Smooth muscle cell (in vitro differentiated cells): ENCODE data around the gene TAF15. TPM values are rescaled to one million over a fixed set of nuclear protein-coding genes. Genes with fewer than 3 reads are reported as not detected.

Experiments
- DNase-seq: peaks from one replicate; lab custom pipeline; 2025; ENCODE audit not compliant: unreplicated experiment; lab: John Stamatoyannopoulos, UW
- H2AFZ ChIP-seq: fragments of 200-600 bp; sonication (generic); 2 replicates; pipeline ENCODE4 v1.6.0; 2016; ENCODE audit warnings: antibody characterized with exemption, low read depth, mild to moderate bottlenecking
- H3F3A ChIP-seq: fragments of 200-600 bp; sonication (generic); 2 replicates; pipeline ENCODE4 v1.6.0; 2017; ENCODE audit warnings: antibody characterized with exemption, low read depth
- H3K27ac ChIP-seq: fragments of 200-600 bp; sonication (generic); 2 replicates; pipeline ENCODE4 v1.5.1; 2016; ENCODE audit warnings: low read depth, mild to moderate bottlenecking
- H3K27me3 ChIP-seq: fragments of 200-600 bp; sonication (generic); 2 replicates; pipeline ENCODE4 v1.6.1; 2016; ENCODE audit warnings: low read depth, mild to moderate bottlenecking
- H3K36me3 ChIP-seq: fragments of 200-600 bp; sonication (generic); 2 replicates; pipeline ENCODE4 v1.5.1; 2016; ENCODE audit warnings: low read depth
- H3K4me1 ChIP-seq: fragments of 200-600 bp; sonication (generic); 2 replicates; pipeline ENCODE4 v1.5.1; 2016; ENCODE audit warnings: low read depth
- H3K4me2 ChIP-seq: fragments of 200-600 bp; sonication (generic); 2 replicates; pipeline ENCODE4 v1.6.0; 2016; ENCODE audit warnings: mild to moderate bottlenecking
- H3K4me3 ChIP-seq: fragments of 200-600 bp; sonication (generic); 2 replicates; pipeline ENCODE4 v1.5.1; 2016; ENCODE audit warnings: mild to moderate bottlenecking
- H3K79me2 ChIP-seq: fragments of 200-600 bp; sonication (generic); 2 replicates; pipeline ENCODE4 v1.6.0; 2016; ENCODE audit warnings: low read depth, mild to moderate bottlenecking
- H3K9ac ChIP-seq: fragments of 200-600 bp; sonication (generic); 2 replicates; pipeline ENCODE4 v1.6.0; 2016; ENCODE audit warnings: low read depth
- H3K9me3 ChIP-seq: fragments of 200-600 bp; sonication (generic); replicated peaks from 2 replicates; pipeline ENCODE4 v1.5.1; 2016; ENCODE audit warnings: low read depth
- H4K20me1 ChIP-seq: fragments of 200-600 bp; sonication (generic); 2 replicates; pipeline ENCODE4 v1.6.0; 2016; ENCODE audit warnings: low read depth
- whole genome bisulfite sequencing: methylation state at CpG from one replicate; pipeline ENCODE4 v1.1.7; 2016; ENCODE audit warnings: low lambda C conversion rate; 5-methylcytosine and 5-hydroxymethylcytosine counted together
- polyA plus RNA-seq: library from polyadenylated mRNA; unstranded; fragments of >200 nt; fragmentation: Nextera tagmentation; extraction: Ambion mirVana; gene quantifications from 2 replicates; pipeline ENCODE4 v1.2.1, GENCODE V29; 2016
- total RNA-seq: library from RNA; depleted of rRNA; stranded (reverse); fragments of >200 nt; gene quantifications from 2 replicates; pipeline ENCODE4 v1.2.3, GENCODE V29; 2014
- TF ChIP-seq, protein P1 (sequence below): fragments of 200-600 bp; sonication (generic); IDR thresholded peaks from 2 replicates; pipeline ENCODE4 v1.5.1; 2017; ENCODE audit warnings: borderline replicate concordance, mild to moderate bottlenecking, antibody characterized with exemption; ENCODE audit not compliant: insufficient read depth, poor library complexity, severe bottlenecking

TAF15 gene
- total and polyA plus RNA-seq, 2 experiments from 2014 or later = 4.2 to 33.3 TPM

DNA sequence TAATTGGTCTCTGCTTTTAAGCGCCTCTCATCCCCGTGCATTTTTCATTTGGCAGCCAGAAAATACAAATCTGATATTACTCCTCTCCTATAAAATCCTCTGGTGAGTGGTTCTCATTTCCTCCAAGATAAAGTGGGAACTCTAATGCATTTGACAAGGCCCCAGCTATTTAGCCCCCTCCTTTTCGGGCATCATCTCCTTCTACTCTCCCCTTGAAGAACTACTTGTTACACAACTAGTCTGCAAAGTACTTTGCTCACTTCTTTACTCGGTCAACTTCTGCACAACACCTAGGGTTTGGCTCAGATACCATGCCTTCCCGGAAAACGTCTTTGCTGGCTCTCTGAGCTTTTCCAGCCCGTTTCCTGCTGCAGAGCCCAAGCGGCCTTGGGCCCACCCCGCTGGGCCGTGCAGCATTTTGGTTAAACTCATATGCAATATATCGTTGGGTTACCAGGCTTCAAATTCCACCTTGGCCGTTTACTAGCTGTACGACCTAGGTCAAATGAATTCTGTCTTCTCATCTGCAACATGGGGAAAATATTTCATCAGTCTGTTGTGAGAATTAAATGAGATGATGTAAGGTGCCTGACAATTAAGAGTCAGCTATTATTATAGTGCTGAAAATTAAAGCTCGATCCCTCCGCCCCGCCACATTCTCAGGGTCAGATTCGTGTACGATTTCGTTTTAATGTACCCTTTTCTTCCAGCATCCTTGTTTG lies 883 bp upstream of the TAF15 start:
- H3K9me3 ChIP-seq = no peaks in the 10 kb centered on the region
- peak overlapping the region; percentile 96 for H3K9ac ChIP-seq
- H2AFZ ChIP-seq = peak overlapping the region; percentile 99
- TF ChIP-seq, protein P1, sequence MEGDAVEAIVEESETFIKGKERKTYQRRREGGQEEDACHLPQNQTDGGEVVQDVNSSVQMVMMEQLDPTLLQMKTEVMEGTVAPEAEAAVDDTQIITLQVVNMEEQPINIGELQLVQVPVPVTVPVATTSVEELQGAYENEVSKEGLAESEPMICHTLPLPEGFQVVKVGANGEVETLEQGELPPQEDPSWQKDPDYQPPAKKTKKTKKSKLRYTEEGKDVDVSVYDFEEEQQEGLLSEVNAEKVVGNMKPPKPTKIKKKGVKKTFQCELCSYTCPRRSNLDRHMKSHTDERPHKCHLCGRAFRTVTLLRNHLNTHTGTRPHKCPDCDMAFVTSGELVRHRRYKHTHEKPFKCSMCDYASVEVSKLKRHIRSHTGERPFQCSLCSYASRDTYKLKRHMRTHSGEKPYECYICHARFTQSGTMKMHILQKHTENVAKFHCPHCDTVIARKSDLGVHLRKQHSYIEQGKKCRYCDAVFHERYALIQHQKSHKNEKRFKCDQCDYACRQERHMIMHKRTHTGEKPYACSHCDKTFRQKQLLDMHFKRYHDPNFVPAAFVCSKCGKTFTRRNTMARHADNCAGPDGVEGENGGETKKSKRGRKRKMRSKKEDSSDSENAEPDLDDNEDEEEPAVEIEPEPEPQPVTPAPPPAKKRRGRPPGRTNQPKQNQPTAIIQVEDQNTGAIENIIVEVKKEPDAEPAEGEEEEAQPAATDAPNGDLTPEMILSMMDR = no peak
- H3K36me3 ChIP-seq = no peaks in the 10 kb centered on the region
- WGBS = 28% methylated on average over 19 of the region's 19 CpGs
- peaks cover 22% of the 10 kb centered on the region for H3K4me1 ChIP-seq
- H4K20me1 ChIP-seq = peaks cover 37% of the 10 kb centered on the region
- DNase-seq = no peak
- H3F3A ChIP-seq = peaks cover 18% of the 10 kb centered on the region
- H3K27ac ChIP-seq = peak overlapping the region; percentile 96
- H3K4me2 ChIP-seq = peak overlapping the region; percentile 88
- H3K4me3 ChIP-seq = peak overlapping the region; percentile 99
- H3K79me2 ChIP-seq = peaks cover 40% of the 10 kb centered on the region
- H3K27me3 ChIP-seq = no peaks in the 10 kb centered on the region

DNA sequence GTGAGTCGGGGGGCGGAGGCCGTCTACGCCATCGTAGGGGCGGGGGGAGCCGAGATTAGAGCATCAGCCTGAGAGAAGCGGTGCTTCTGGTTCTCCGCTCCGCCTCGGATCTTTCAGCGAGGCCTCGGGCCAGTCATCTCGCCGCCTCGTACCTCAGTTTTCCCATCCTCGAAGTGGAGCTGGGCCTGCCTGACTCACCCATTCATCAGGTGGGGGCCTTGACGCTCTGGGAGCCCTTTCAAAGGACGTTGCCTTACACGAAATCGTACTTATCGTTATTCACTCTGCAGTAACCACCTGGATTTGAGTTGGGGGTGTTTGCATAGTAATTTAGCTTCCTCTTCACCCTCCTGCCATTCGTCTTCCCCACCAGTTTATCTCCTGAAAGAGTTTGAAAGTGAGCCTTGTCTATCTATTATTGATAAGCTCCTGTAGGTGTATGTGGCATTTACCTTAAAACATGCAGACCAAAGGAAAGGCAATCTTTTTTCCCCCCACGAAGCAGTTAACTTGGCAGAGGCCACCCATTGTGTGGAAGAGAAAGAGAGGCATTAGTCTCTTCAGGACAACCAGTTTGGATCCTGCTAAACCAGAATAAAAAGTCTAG lies 674 bp downstream of the TAF15 start:
- Histone ChIP-seq H3K79me2 (peaks cover 56% of the 10 kb centered on the region), H3K9me3 (no peaks in the 10 kb centered on the region), H3K27ac (peak overlapping the region; percentile 96), H3K4me3 (peak overlapping the region; percentile 99), H3F3A (peaks cover 18% of the 10 kb centered on the region), H2AFZ (no peak overlapping the region), H3K4me2 (peak overlapping the region; percentile 88), H3K27me3 (no peaks in the 10 kb centered on the region), H4K20me1 (peaks cover 52% of the 10 kb centered on the region), H3K9ac (peak overlapping the region; percentile 96), H3K36me3 (no peaks in the 10 kb centered on the region), H3K4me1 (peaks cover 22% of the 10 kb centered on the region)
- WGBS = under 1% methylated on average over 13 of the region's 24 CpGs
- TF ChIP-seq, protein P1 = no peak
- no peak for DNase-seq

DNA sequence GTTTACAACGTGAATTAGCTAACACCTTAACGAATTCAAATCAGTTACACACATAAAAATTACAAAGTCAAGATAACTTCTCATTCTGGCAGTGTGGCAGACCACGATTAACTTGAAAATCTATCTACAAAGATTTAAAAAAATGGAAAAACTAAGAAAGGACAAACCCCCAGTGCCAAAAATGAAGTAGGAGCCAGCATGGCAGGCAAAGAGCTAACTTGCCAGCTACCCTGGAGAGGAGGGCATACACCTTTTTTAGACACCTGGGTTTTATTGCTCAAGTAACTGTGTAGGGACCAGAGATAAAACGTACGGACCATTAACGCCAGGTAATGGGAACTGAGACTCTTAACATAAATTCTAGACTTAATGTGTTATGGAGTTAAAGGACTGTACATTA lies 2.5 kb downstream of the TAF15 start:
- Histone ChIP-seq H3K4me2 (peak overlapping the region; percentile 88), H3K36me3 (no peaks in the 10 kb centered on the region), H3K27me3 (no peaks in the 10 kb centered on the region), H3K9ac (no peak overlapping the region), H3K27ac (no peak overlapping the region), H3K4me3 (no peak overlapping the region), H2AFZ (no peak overlapping the region), H3F3A (peaks cover 19% of the 10 kb centered on the region), H3K9me3 (no peaks in the 10 kb centered on the region), H3K4me1 (peaks cover 22% of the 10 kb centered on the region), H3K79me2 (peaks cover 74% of the 10 kb centered on the region), H4K20me1 (peaks cover 70% of the 10 kb centered on the region)
- no peak for DNase-seq
- 93% methylated on average over 6 of the region's 6 CpGs for WGBS
- TF ChIP-seq, protein P1 = no peak
